ENCODE results near the gene MARCOL. TPM values are rescaled to one million over a fixed set of nuclear protein-coding genes. Genes with fewer than 3 reads are reported as not detected.
A peak's percentile ranks its signal among the peaks of the same experiment; 100 is the strongest.
"Not testable (repeated sequence)": the region's sequence is repeated elsewhere in the genome, so short reads cannot be mapped to it uniquely, and the experiment has no call there.

The MARCOL gene
- total RNA-seq, 1 donor from 2014 or later = not detected

DNA sequence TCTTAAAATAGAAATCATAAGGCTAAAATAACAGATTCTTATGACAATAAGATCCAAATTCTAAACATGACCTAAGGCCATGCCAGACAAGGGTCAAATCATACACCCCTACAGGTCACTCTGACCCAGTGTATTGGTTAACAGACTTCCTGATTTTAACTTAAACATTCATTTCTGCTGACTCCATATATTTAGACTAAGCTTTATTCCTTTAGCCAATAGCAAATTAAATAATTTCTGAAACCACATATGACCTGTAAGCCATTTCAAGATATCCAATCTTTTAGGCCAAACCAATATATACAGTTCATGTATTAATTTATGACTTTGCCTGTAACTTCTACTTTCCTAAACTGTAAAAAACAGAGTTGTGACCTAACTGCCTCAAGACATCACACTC lies 22.9 kb downstream of the MARCOL start:
- no peak for DNase-seq (ENCODE audit: extremely low read depth, low read depth, low spot score)

DNA sequence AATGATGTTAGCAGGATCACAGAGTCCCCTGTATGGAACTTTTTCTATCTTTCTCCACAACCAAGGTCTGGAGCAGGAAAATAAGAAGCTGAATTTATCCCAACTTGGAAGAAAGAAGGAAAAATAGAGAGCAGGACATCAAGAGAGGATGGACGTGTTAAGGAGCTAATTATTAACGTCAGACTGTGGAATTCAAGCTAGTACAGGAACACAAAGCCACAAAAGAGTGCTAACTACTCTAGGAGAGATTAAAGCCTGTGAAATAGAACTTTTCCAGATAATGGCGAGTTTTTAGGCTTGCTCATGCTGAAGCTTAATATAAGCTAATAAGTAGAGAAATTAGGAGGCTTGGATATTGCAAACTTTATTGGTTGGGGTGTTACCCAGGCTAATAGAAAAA lies 29.6 kb downstream of the MARCOL start:
- no peak for DNase-seq (ENCODE audit: extremely low read depth, low read depth, low spot score)

DNA sequence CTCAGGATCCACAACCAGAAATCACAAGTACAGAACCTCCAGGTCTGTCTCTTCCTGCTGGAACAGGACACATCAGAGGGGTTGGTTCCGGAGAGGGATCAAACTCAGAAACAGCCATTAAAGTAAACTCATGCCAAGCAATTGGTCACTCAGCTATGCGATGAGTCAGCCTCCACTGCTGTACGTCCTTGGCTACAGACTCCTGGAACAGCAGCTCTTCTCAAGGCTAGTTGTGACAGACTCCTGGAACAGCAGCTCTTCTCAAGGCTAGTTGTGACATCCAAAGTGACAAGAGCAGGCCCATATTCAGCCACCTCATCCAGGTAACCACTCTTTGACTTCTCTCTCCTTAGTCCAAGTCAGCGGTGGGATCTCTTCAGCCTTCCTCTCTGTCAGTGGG lies 30.2 kb downstream of the MARCOL start, which contains the start of gene SPINK13:
Gene SPINK13, plus strand, starts transcription at position 229 of the 400 bp plus-strand sequence. CDS start 1,279 bp downstream, outside the sequence.
- DNase-seq (ENCODE audit: extremely low read depth, low read depth, low spot score) = peak; percentile 22

DNA sequence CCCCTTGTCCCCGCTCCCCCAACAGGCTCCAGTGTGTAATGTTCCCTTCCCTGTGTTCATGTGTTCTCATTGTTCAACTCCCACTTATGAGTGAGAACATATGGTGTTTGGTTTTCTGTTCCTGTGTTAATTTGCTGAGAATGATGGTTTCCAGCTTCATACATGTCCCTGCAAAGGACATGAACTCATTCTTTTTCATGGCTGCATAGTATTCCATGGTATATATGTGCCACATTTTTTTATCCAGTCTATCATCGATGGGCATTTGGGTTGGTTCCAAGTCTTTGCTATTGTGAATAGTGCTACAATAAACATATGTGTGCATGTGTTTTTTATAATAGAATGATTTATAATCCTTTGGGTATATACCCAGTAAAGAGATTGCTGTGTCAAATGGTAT lies 36.8 kb downstream of the MARCOL start:
- DNase-seq (ENCODE audit: extremely low read depth, low read depth, low spot score) = not testable (repeated sequence)

DNA sequence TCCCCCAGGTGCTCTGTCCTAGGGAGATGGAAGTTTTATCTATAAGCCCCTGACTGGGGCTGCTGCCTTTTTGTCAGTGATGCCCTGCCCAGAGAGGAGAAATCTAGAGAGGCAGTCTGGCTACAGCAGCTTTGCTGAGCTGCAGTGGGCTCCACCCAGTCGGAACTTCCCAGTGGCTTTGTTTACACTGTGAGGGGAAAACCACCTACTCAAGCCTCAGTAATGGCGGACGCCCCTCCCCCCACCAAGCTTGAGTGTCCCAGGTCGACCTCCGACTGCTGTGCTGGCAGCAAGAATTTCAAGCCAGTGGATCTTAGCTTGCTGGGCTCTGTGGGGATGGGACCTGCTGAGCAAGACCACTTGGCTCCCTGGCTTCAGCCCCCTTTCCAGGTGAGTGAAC lies 42.6 kb downstream of the MARCOL start:
- DNase-seq (ENCODE audit: extremely low read depth, low read depth, low spot score) = not testable (repeated sequence)

DNA sequence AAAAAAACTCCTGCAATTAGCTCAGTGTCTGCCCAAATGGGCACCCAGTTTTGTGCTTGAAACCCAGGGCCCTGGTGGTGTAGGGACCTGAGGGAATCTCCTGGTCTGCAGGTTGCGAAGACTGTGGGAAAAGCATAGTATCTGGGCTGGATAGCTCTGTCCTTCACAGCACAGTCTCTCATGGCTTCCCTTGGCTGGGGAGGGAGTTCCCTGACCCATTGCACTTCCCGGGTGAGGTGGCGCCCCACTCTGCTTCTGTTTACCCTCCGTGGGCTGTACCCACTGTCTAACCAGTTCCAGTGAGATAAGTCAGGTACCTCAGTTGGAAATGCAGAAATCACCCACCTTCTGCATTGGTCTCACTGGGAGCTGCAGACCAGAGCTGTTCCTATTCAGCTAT lies 43.0 kb downstream of the MARCOL start:
- not testable (repeated sequence) for DNase-seq (ENCODE audit: extremely low read depth, low read depth, low spot score)

DNA sequence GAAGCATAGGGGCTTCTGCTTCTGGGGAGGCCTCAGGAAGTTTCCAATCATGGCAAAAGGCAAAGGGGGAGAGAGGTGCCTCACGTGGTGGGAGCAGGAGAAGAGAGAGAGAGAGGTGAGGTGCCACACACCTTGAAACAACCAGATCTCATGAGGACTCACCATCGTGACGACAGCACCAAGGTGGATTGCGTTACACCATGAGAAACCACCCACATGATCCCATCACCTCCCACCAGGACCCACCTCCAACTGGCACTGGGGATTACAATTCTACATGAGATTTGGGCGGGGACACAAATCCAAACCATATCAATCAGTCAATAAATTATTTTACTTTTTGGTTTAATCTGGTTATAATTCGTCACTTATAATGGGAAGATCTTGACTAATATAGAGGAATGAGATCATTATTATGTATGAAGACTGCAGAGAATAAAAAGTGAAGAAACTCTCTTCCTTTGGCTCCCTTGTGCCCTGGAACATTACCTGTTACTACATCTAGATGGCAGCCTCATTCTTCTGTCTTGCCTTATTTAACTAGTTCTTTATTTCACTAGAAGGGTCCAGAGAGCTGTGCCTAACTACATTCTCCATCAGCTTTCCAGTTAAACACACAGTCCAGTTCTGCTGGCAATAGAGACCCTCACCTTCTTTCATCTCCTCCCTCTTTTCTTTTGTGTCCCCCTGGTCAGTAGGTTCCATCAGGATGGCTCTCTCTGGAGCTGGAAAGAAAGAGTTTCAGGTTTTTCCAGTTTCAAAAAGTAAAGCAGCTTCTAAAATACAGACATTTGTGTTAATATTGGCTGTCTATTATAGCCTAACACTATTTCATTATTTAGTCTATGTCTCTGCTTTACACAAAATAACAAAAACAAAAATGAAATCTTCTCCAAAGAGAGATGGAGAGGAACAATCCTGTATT lies 52.2 kb downstream of the MARCOL start:
- no peak for DNase-seq (ENCODE audit: extremely low read depth, low read depth, low spot score)

Other genes starting within 250 kb of the MARCOL start
- gene SPINK5, start 174.5 kb upstream of the MARCOL start, total RNA-seq = 0.12 and 3.2 TPM in 2 replicates
- not detected in 2 replicates for gene SPINK14, start 70.0 kb upstream of the MARCOL start, total RNA-seq
- not detected in 2 replicates for gene SPINK6, start 35.5 kb upstream of the MARCOL start, total RNA-seq
- not detected in 2 replicates for gene SPINK13, start 30.3 kb downstream of the MARCOL start, total RNA-seq
- not detected in 2 replicates for gene SPINK7, start 73.9 kb downstream of the MARCOL start, total RNA-seq
- gene SPINK9, start 97.0 kb downstream of the MARCOL start, total RNA-seq = not detected in 2 replicates
- gene FBXO38, start 145.4 kb downstream of the MARCOL start, total RNA-seq = 34.8 and 38.2 TPM in 2 replicates